K562 (cell line): Measurements from ENCODE around the gene ZNF80. TPM values are rescaled to one million over a fixed set of nuclear protein-coding genes. Genes with fewer than 3 reads are reported as not detected.

Experiments used
- ATAC-seq: fragments of 200-7000 bp; cut with Tn5 transposase; 3 replicates; pipeline ENCODE4 v1.9.1; 2020; ENCODE audit warnings: moderate library complexity
- BruUV-seq: library from RNA; stranded (reverse); fragments of 400-500 nt; replicated peaks from 2 replicates; lab custom pipeline; 2021; lab: Mats Ljungman, UMichigan
- CTCF ChIA-PET: fragments of 300-600 bp; formaldehyde crosslinking; extraction: SDS; loops from one replicate; lab custom pipeline; 2021; ENCODE audit warnings: low intra/inter-chr PET ratio; lab: Yijun Ruan, JAX
- POLR2A ChIA-PET: fragments of 300-600, 350-650 bp; sonication (Branson Sonifier 250); formaldehyde crosslinking; extraction: SDS; loops from one replicate; lab custom pipeline; 2021; ENCODE audit warnings: antibody characterized with exemption, inconsistent platforms; lab: Yijun Ruan, JAX
- DNase-seq, 4 experiments: peaks; one replicate each; pipeline versions ENCODE4 v3.0.0 to v3.0.0-alpha.2; 2011 to 2018; ENCODE audit warnings: low spot score in 3 of 4, mixed read lengths in 3 of 4; ENCODE audit errors: extremely low read depth in 1 of 4
- FAIRE-seq: peaks from 2 replicates; lab custom pipeline; 2011; peaks lifted over from hg19 to GRCh38; lab: Jason Lieb, UNC
- H2AFZ ChIP-seq: 2 replicates; pipeline ENCODE4 v1.6.0; 2011; ENCODE audit warnings: low read depth, low read length, control low read depth, inconsistent platforms
- H3K27ac ChIP-seq: fragments of 200-600 bp; 3 replicates; pipeline ENCODE4 v1.8.0; 2011; ENCODE audit warnings: low read depth, mild to moderate bottlenecking, control low read depth, inconsistent platforms, low read length, moderate library complexity, mixed read lengths; ENCODE audit errors: extremely low read depth
- H3K27me3 ChIP-seq, 2 experiments: fragments of 300-600 bp in 1 of 2; 2 replicates in 1 of 2; 3 replicates in 1 of 2; pipeline versions ENCODE4 v1.6.0 to v1.8.0; 2011; ENCODE audit warnings: inconsistent platforms in 2 of 2, low read length in 2 of 2, mild to moderate bottlenecking in 1 of 2, mixed read lengths in 1 of 2, moderate library complexity in 1 of 2; ENCODE audit not compliant: control insufficient read depth in 2 of 2, insufficient read depth in 2 of 2
- H3K36me3 ChIP-seq: fragments of 300-600 bp; 3 replicates; pipeline ENCODE4 v1.8.0; 2011; ENCODE audit warnings: mild to moderate bottlenecking, low read length, inconsistent platforms; ENCODE audit not compliant: control insufficient read depth, insufficient read depth
- H3K4me1 ChIP-seq, 2 experiments: fragments of 200-600 bp in 1 of 2; replicated peaks in 1 of 2; 2 replicates in 1 of 2; 3 replicates in 1 of 2; pipeline versions ENCODE4 v1.5.1 to v1.8.0; 2011; ENCODE audit warnings: inconsistent platforms in 2 of 2, low read length in 2 of 2, mild to moderate bottlenecking in 1 of 2, mixed read lengths in 1 of 2, moderate library complexity in 1 of 2; ENCODE audit not compliant: control insufficient read depth in 2 of 2, insufficient read depth in 2 of 2
- H3K4me2 ChIP-seq: 2 replicates; pipeline ENCODE4 v1.6.1; 2011; ENCODE audit warnings: low read length, control low read depth, inconsistent platforms, mixed read lengths; ENCODE audit not compliant: insufficient read depth
- H3K4me3 ChIP-seq: fragments of 200-600 bp; sonication (generic), shearing (Covaris generic); 2 replicates; pipeline ENCODE4 v1.5.1; 2016; ENCODE audit warnings: control low read depth, inconsistent platforms
- H3K79me2 ChIP-seq: fragments of 200-600 bp; 3 replicates; pipeline ENCODE4 v1.8.0; 2011; ENCODE audit warnings: low read length, inconsistent platforms; ENCODE audit not compliant: control insufficient read depth, insufficient read depth
- H3K9ac ChIP-seq, 2 experiments: 2 replicates each; pipeline versions ENCODE4 v1.6.0 to v1.6.1; 2011; ENCODE audit warnings: low read depth in 2 of 2, low read length in 2 of 2, control low read depth in 1 of 2, inconsistent platforms in 1 of 2, mild to moderate bottlenecking in 1 of 2, mixed read lengths in 1 of 2; ENCODE audit not compliant: insufficient read depth in 1 of 2
- H3K9me1 ChIP-seq: one replicate; pipeline ENCODE4 v1.6.0; 2011; ENCODE audit warnings: inconsistent platforms, mild to moderate bottlenecking, low read length, moderate library complexity; ENCODE audit not compliant: control insufficient read depth, insufficient read depth
- H3K9me3 ChIP-seq: replicated peaks from 2 replicates; pipeline ENCODE4 v1.5.1; 2011; ENCODE audit warnings: low read depth, low read length, inconsistent platforms; ENCODE audit not compliant: control insufficient read depth, insufficient read depth
- H4K20me1 ChIP-seq: replicated peaks from 2 replicates; pipeline ENCODE4 v1.6.1; 2011; ENCODE audit warnings: low read length, inconsistent platforms, mixed read lengths; ENCODE audit not compliant: control insufficient read depth, insufficient read depth
- CEBPB ChIP-seq: fragments of 450-650 bp; IDR thresholded peaks from 2 replicates; pipeline ENCODE4 v1.6.1; 2016; ENCODE audit warnings: missing genetic modification characterization, missing compliant biosample characterization
- HEY1 ChIP-seq: fragments of 250-450 bp; sonication (Bioruptor Pico); IDR thresholded peaks from 2 replicates; pipeline ENCODE4 v1.5.0; 2020; ENCODE audit warnings: mild to moderate bottlenecking, moderate library complexity, borderline replicate concordance
- HIVEP1 ChIP-seq: fragments of 250-450 bp; sonication (Bioruptor Pico); IDR thresholded peaks from 2 replicates; pipeline ENCODE4 v1.4.0; 2020; ENCODE audit warnings: mild to moderate bottlenecking
- NR2C2 ChIP-seq, 2 experiments: fragments of 200-800 bp in 1 of 2; sonication (Bioruptor generic) in 1 of 2; sonication (generic) in 1 of 2; formaldehyde crosslinking in 1 of 2; IDR thresholded peaks; 2 replicates each; pipeline versions ENCODE4 v1.6.1 to v1.8.0; 2016 to 2022; ENCODE audit warnings: mild to moderate bottlenecking in 1 of 2, missing compliant biosample characterization in 1 of 2, missing genetic modification characterization in 1 of 2, missing genetic modification reagents in 1 of 2
- RFX1 ChIP-seq: fragments of 450-650 bp; IDR thresholded peaks from 2 replicates; pipeline ENCODE4 v1.6.1; 2016; ENCODE audit warnings: mild to moderate bottlenecking, moderate library complexity
- RNF2 ChIP-seq: sonication (generic); IDR thresholded peaks from 2 replicates; pipeline ENCODE4 v1.6.1; 2016
- RNF219 ChIP-seq: fragments of 250-450 bp; sonication (Bioruptor Pico); IDR thresholded peaks from 2 replicates; pipeline ENCODE4 v1.5.0; 2022; ENCODE audit warnings: mild to moderate bottlenecking
- SNAPC5 ChIP-seq: fragments of 250-450 bp; sonication (Bioruptor Pico); IDR thresholded peaks from 2 replicates; pipeline ENCODE4 v1.8.0; 2021; ENCODE audit warnings: moderate library complexity, mild to moderate bottlenecking, inconsistent platforms
- SP2 ChIP-seq: IDR thresholded peaks from 2 replicates; pipeline ENCODE4 v1.6.1; 2011; ENCODE audit warnings: mild to moderate bottlenecking, low read depth, low read length, moderate library complexity; ENCODE audit not compliant: poor library complexity, severe bottlenecking; ENCODE audit errors: extremely low read depth
- TAF9B ChIP-seq: fragments of 450-650 bp; IDR thresholded peaks from 2 replicates; pipeline ENCODE4 v1.6.1; 2018; ENCODE audit warnings: mild to moderate bottlenecking; ENCODE audit not compliant: partially characterized antibody
- ZNF212 ChIP-seq: fragments of 450-650 bp; formaldehyde crosslinking; IDR thresholded peaks from 2 replicates; pipeline ENCODE4 v1.4.0; 2020; ENCODE audit warnings: mild to moderate bottlenecking
- WGBS: fragments of 100-300 bp; shearing (Covaris generic); methylation state at CpG from one replicate; pipeline ENCODE4 v1.1.6; 2016; ENCODE audit warnings: low coverage, mixed read lengths; ENCODE audit not compliant: insufficient coverage; ENCODE audit errors: missing lambda C conversion rate; 5-methylcytosine and 5-hydroxymethylcytosine counted together
- in situ Hi-C: fragments of 300-500 bp; cut with MboI; formaldehyde crosslinking; loops from 4 replicates; pipeline ENCODE4 v1.15.0; 2018; ENCODE audit warnings: inconsistent platforms, mixed read lengths
- intact Hi-C: fragments of 100-400 bp; cut with micrococcal nuclease; formaldehyde crosslinking; loops from 2 replicates; pipeline ENCODE4 v1.14.2; 2022
- polyA plus RNA-seq, 8 experiments: library from polyadenylated mRNA; depleted of rRNA in 4 of 8; stranded (reverse) in 5 of 8; unstranded in 3 of 8; fragments of >200 nt; fragmentation: Nextera tagmentation in 2 of 8; fragmentation: Illumina TruSeq in 1 of 8; extraction: Ambion mirVana in 2 of 8; extraction: Trizol in 1 of 8; gene quantifications; 2 replicates each; pipeline versions ENCODE4 v1.2.1 to v1.2.3, GENCODE V29; 2011 to 2014; ENCODE audit warnings: inconsistent platforms in 1 of 8, missing spikeins in 1 of 8
- total RNA-seq, 7 experiments: library from RNA; depleted of rRNA in 6 of 7; stranded (reverse); fragments of >200 nt in 6 of 7; fragmentation: Illumina TruSeq in 2 of 7; extraction: Trizol in 2 of 7; gene quantifications; 2 replicates each; pipeline versions ENCODE4 v1.2.1 to v1.2.3, GENCODE V29; 2011 to 2021; ENCODE audit warnings: low replicate concordance in 1 of 7

Gene ZNF80
- total and polyA plus RNA-seq, 9 of the 15 experiments (the other 6 are each of a cell fraction or from before 2014, with no cell fraction given), result 0.01 to 0.07 (median 0.04) TPM; not detected in 3

- H3K36me3 ChIP-seq, result no peaks in the 10 kb centered on the region
- no peak overlapping the region for H2AFZ ChIP-seq
- WGBS, result 0% methylated on average over 1 of the region's 1 CpG
- H3K4me1 ChIP-seq, result no peaks in the 10 kb centered on the region
- no peaks in the 10 kb centered on the region for H3K27me3 ChIP-seq
- BruUV-seq, result no TSS peak
- ATAC-seq, result no peak
- no peak overlapping the region for H3K4me3 ChIP-seq
- CTCF ChIA-PET, result no interaction called here
- no peak for FAIRE-seq
- H3K27ac ChIP-seq, result no peak overlapping the region
- no peak overlapping the region for H3K4me2 ChIP-seq
- no peaks in the 10 kb centered on the region for H4K20me1 ChIP-seq
- intact Hi-C loops, result no loop called here
- POLR2A ChIA-PET, result no interaction called here
- TF ChIP-seq RNF2, result no peak
- no peaks in the 10 kb centered on the region for H3K9me3 ChIP-seq
- H3K9ac ChIP-seq, result no peak overlapping the region
- no peaks in the 10 kb centered on the region for H3K9me1 ChIP-seq
- no peak for DNase-seq
- H3K79me2 ChIP-seq, result no peaks in the 10 kb centered on the region
- in situ Hi-C loops, result no loop called here
Measured at GRCh38 chr3:114259566-114259965, 22.2 kb upstream of the ZNF80 start.

- no peak overlapping the region for H2AFZ ChIP-seq
- H3K79me2 ChIP-seq, result no peaks in the 10 kb centered on the region
- H3K36me3 ChIP-seq, result no peaks in the 10 kb centered on the region
- H3K27ac ChIP-seq, result no peak overlapping the region
- ATAC-seq, result no peak
- no peak for DNase-seq
- H3K9ac ChIP-seq, result no peak overlapping the region
- no peaks in the 10 kb centered on the region for H3K4me1 ChIP-seq
- no peaks in the 10 kb centered on the region for H3K27me3 ChIP-seq
- H3K9me3 ChIP-seq, result no peaks in the 10 kb centered on the region
- WGBS, result no CpG with 5 or more reads among the region's 1 CpG
- BruUV-seq, result no TSS peak
- H4K20me1 ChIP-seq, result no peaks in the 10 kb centered on the region
- TF ChIP-seq RNF219, result no peak
- TF ChIP-seq ZNF212, result no peak
- TF ChIP-seq TAF9B, result no peak
- TF ChIP-seq HEY1, result no peak
- no peak for TF ChIP-seq RFX1
- TF ChIP-seq HIVEP1, result no peak
- no peak for TF ChIP-seq NR2C2 (CRISPR knock-in tag; IDR thresholded peaks at IDR 0.05)
- no peak for TF ChIP-seq NR2C2 (tag; IDR thresholded peaks at IDR 0.05)
- TF ChIP-seq CEBPB, result no peak
- TF ChIP-seq SNAPC5 (CRISPR knock-in tag), result no peak
- TF ChIP-seq SP2, result no peak
- in situ Hi-C loops (no loop called here), intact Hi-C loops (no loop called here)
- no peaks in the 10 kb centered on the region for H3K9me1 ChIP-seq
- ChIA-PET POLR2A (no interaction called here), CTCF (no interaction called here)
- FAIRE-seq, result no peak
- H3K4me2 ChIP-seq, result no peak overlapping the region
- no peak overlapping the region for H3K4me3 ChIP-seq
Measured at GRCh38 chr3:114253505-114253904, 16.1 kb upstream of the ZNF80 start.
